GM23338 (cell line): ENCODE measurements around the gene FBXW7. TPM values are rescaled to one million over a fixed set of nuclear protein-coding genes. Genes with fewer than 3 reads are reported as not detected.
A peak's percentile ranks its signal among the peaks of the same experiment; 100 is the strongest.

Experiments
- ATAC-seq: fragments of 200-7000 bp; cut with Tn5 transposase; 3 replicates; pipeline ENCODE4 v1.9.1; 2020
- DNase-seq: peaks from one replicate; pipeline ENCODE4 v3.0.0-alpha.2; 2015; ENCODE audit warnings: low spot score
- H2AFZ ChIP-seq: fragments of 200-600 bp; sonication (generic); 2 replicates; pipeline ENCODE4 v1.8.0; 2016; ENCODE audit warnings: antibody characterized with exemption, mild to moderate bottlenecking, moderate library complexity
- H3F3A ChIP-seq: fragments of 200-600 bp; sonication (generic); replicated peaks from 2 replicates; pipeline ENCODE4 v1.8.0; 2017; ENCODE audit warnings: antibody characterized with exemption, mixed run types, low read depth
- H3K27ac ChIP-seq: fragments of 200-600 bp; sonication (generic); 2 replicates; pipeline ENCODE4 v1.6.1; 2016; ENCODE audit warnings: low read depth
- H3K27me3 ChIP-seq: fragments of 200-600 bp; sonication (generic); 2 replicates; pipeline ENCODE4 v1.8.0; 2016; ENCODE audit warnings: mild to moderate bottlenecking, mixed run types, moderate library complexity; ENCODE audit not compliant: insufficient read depth
- H3K36me3 ChIP-seq: fragments of 200-600 bp; sonication (generic); 2 replicates; pipeline ENCODE4 v1.8.0; 2016; ENCODE audit warnings: mild to moderate bottlenecking; ENCODE audit not compliant: insufficient read depth
- H3K4me1 ChIP-seq: fragments of 200-600 bp; sonication (generic); 2 replicates; pipeline ENCODE4 v1.8.0; 2016; ENCODE audit warnings: mild to moderate bottlenecking, moderate library complexity; ENCODE audit not compliant: insufficient read depth
- H3K4me2 ChIP-seq: fragments of 200-600 bp; sonication (generic); 2 replicates; pipeline ENCODE4 v1.7.1; 2017; ENCODE audit warnings: mixed run types
- H3K4me3 ChIP-seq: fragments of 200-600 bp; sonication (generic); 2 replicates; pipeline ENCODE4 v1.6.1; 2016; ENCODE audit warnings: mixed run types
- H3K79me2 ChIP-seq: fragments of 200-600 bp; sonication (generic); replicated peaks from 2 replicates; pipeline ENCODE4 v1.8.0; 2017; ENCODE audit warnings: mild to moderate bottlenecking; ENCODE audit not compliant: insufficient read depth
- H3K9me2 ChIP-seq: fragments of 200-600 bp; sonication (generic); 2 replicates; pipeline ENCODE4 v1.8.0; 2017; ENCODE audit not compliant: insufficient read depth
- H4K20me1 ChIP-seq: fragments of 200-600 bp; sonication (generic); replicated peaks from 2 replicates; pipeline ENCODE4 v1.8.0; 2017; ENCODE audit warnings: mild to moderate bottlenecking; ENCODE audit not compliant: insufficient read depth
- H3K27ac Mint-ChIP-seq: 2 replicates; pipeline ENCODE4 v1.8.0; 2020; ENCODE audit warnings: inconsistent platforms, mild to moderate bottlenecking, moderate library complexity, mixed read lengths
- H3K27me3 Mint-ChIP-seq: 3 replicates; pipeline ENCODE4 v1.8.0; 2022; ENCODE audit warnings: low read depth, mild to moderate bottlenecking, moderate library complexity, mixed read lengths, inconsistent platforms; ENCODE audit not compliant: insufficient read depth, poor library complexity
- H3K36me3 Mint-ChIP-seq: 3 replicates; pipeline ENCODE4 v1.8.0; 2021; ENCODE audit warnings: low read depth, mild to moderate bottlenecking, inconsistent platforms, moderate library complexity, mixed read lengths
- H3K4me1 Mint-ChIP-seq: 3 replicates; pipeline ENCODE4 v1.8.0; 2020; ENCODE audit warnings: mild to moderate bottlenecking, inconsistent platforms, mixed read lengths
- H3K4me3 Mint-ChIP-seq: 3 replicates; pipeline ENCODE4 v1.8.0; 2021; ENCODE audit warnings: moderate library complexity, mild to moderate bottlenecking, inconsistent platforms, mixed read lengths
- H3K9me3 Mint-ChIP-seq: 3 replicates; pipeline ENCODE4 v1.8.0; 2020; ENCODE audit warnings: moderate library complexity, mild to moderate bottlenecking, inconsistent platforms, mixed read lengths
- CREB1 ChIP-seq: fragments of 250-450 bp; sonication (Bioruptor Pico); IDR thresholded peaks from 2 replicates; pipeline ENCODE4 v1.5.0; 2020; ENCODE audit warnings: low read depth, mild to moderate bottlenecking, moderate library complexity
- JUNB ChIP-seq: IDR thresholded peaks from one replicate; pipeline ENCODE4 v1.6.1; 2016; ENCODE audit warnings: antibody characterized with exemption; ENCODE audit not compliant: unreplicated experiment
- NANOG ChIP-seq: IDR thresholded peaks from 2 replicates; pipeline ENCODE4 v1.6.1; 2016; ENCODE audit warnings: antibody characterized with exemption, borderline replicate concordance
- POLR2AphosphoS5 ChIP-seq: IDR thresholded peaks from 2 replicates; pipeline ENCODE4 v1.6.1; 2016; ENCODE audit warnings: antibody characterized with exemption, low read depth
- STAT1 ChIP-seq: IDR thresholded peaks from one replicate; pipeline ENCODE4 v1.6.1; 2016; ENCODE audit warnings: antibody characterized with exemption; ENCODE audit not compliant: unreplicated experiment
- ZNF114 ChIP-seq: fragments of 250-450 bp; sonication (Bioruptor Pico); IDR thresholded peaks from 2 replicates; pipeline ENCODE4 v1.5.0; 2020; ENCODE audit warnings: mild to moderate bottlenecking, moderate library complexity
- ZNF331 ChIP-seq: fragments of 250-450 bp; sonication (Bioruptor Pico); IDR thresholded peaks from 2 replicates; pipeline ENCODE4 v1.5.0; 2020; ENCODE audit warnings: low read depth, mild to moderate bottlenecking, moderate library complexity
- polyA plus RNA-seq: library from polyadenylated mRNA; unstranded; fragments of >200 nt; fragmentation: Nextera tagmentation; extraction: Ambion mirVana; gene quantifications from 2 replicates; pipeline ENCODE4 v1.2.1, GENCODE V29; 2016
- total RNA-seq: library from RNA; depleted of rRNA; stranded (reverse); fragments of >200 nt; shearing (Covaris generic); gene quantifications from 2 replicates; pipeline ENCODE4 v1.2.3, GENCODE V29; 2014
- TF ChIP-seq, protein P1 (sequence below): IDR thresholded peaks from one replicate; pipeline ENCODE4 v1.6.1; 2018; ENCODE audit warnings: antibody characterized with exemption; ENCODE audit not compliant: unreplicated experiment
- TF ChIP-seq, protein P2 (sequence below), 2 experiments: fragments of 200-600 bp in 1 of 2; sonication (generic) in 1 of 2; conservative IDR thresholded peaks; 2 replicates each; pipeline versions ENCODE4 v1.5.1 to v1.6.1; 2016 to 2017; ENCODE audit warnings: antibody characterized with exemption in 2 of 2, low read depth in 2 of 2, mild to moderate bottlenecking in 2 of 2, moderate library complexity in 1 of 2
- TF ChIP-seq, protein P3 (sequence below): IDR thresholded peaks from 2 replicates; pipeline ENCODE4 v1.6.1; 2016; ENCODE audit warnings: antibody characterized with exemption

FBXW7 gene
- total and polyA plus RNA-seq, 2 experiments from 2014 or later = 25.8 to 34.7 TPM

DNA sequence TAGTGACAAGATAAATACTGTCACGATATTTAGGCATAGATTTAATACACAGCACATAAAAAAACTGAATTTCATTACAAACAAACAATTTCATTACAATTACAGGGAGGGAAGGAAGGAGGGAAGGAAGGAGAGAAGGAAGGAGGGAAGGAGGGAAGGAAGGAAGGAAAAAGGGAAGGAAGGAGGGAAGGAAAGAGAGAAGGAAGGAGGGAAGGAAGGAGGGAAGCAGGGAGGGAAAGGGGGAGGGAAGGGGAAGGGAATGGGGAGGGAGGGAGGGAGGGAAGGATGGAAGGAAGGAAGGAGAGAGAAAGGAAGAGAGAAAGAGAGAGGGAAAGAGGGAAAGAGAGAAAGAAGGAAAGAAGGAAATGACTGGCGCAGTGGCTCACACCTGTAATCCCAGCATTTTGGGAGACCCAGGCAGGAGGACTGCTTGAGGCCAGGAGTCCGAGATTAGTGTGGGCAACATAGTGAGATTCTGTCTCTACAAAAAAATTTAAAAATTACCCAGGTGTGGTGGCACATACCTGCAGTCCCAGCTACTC lies 64.6 kb downstream of the FBXW7 start (continued):
- TF ChIP-seq, protein P1, sequence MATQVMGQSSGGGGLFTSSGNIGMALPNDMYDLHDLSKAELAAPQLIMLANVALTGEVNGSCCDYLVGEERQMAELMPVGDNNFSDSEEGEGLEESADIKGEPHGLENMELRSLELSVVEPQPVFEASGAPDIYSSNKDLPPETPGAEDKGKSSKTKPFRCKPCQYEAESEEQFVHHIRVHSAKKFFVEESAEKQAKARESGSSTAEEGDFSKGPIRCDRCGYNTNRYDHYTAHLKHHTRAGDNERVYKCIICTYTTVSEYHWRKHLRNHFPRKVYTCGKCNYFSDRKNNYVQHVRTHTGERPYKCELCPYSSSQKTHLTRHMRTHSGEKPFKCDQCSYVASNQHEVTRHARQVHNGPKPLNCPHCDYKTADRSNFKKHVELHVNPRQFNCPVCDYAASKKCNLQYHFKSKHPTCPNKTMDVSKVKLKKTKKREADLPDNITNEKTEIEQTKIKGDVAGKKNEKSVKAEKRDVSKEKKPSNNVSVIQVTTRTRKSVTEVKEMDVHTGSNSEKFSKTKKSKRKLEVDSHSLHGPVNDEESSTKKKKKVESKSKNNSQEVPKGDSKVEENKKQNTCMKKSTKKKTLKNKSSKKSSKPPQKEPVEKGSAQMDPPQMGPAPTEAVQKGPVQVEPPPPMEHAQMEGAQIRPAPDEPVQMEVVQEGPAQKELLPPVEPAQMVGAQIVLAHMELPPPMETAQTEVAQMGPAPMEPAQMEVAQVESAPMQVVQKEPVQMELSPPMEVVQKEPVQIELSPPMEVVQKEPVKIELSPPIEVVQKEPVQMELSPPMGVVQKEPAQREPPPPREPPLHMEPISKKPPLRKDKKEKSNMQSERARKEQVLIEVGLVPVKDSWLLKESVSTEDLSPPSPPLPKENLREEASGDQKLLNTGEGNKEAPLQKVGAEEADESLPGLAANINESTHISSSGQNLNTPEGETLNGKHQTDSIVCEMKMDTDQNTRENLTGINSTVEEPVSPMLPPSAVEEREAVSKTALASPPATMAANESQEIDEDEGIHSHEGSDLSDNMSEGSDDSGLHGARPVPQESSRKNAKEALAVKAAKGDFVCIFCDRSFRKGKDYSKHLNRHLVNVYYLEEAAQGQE = no peak
- TF ChIP-seq CREB1 = no peak
- no peak for TF ChIP-seq NANOG
- no peak for TF ChIP-seq POLR2AphosphoS5
- TF ChIP-seq, protein P2, sequence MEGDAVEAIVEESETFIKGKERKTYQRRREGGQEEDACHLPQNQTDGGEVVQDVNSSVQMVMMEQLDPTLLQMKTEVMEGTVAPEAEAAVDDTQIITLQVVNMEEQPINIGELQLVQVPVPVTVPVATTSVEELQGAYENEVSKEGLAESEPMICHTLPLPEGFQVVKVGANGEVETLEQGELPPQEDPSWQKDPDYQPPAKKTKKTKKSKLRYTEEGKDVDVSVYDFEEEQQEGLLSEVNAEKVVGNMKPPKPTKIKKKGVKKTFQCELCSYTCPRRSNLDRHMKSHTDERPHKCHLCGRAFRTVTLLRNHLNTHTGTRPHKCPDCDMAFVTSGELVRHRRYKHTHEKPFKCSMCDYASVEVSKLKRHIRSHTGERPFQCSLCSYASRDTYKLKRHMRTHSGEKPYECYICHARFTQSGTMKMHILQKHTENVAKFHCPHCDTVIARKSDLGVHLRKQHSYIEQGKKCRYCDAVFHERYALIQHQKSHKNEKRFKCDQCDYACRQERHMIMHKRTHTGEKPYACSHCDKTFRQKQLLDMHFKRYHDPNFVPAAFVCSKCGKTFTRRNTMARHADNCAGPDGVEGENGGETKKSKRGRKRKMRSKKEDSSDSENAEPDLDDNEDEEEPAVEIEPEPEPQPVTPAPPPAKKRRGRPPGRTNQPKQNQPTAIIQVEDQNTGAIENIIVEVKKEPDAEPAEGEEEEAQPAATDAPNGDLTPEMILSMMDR (conservative IDR thresholded peaks at IDR 0.05; ENCODE audit: low read depth in 2 of 2) = no peak
- TF ChIP-seq, protein P3, sequence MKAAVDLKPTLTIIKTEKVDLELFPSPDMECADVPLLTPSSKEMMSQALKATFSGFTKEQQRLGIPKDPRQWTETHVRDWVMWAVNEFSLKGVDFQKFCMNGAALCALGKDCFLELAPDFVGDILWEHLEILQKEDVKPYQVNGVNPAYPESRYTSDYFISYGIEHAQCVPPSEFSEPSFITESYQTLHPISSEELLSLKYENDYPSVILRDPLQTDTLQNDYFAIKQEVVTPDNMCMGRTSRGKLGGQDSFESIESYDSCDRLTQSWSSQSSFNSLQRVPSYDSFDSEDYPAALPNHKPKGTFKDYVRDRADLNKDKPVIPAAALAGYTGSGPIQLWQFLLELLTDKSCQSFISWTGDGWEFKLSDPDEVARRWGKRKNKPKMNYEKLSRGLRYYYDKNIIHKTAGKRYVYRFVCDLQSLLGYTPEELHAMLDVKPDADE = no peak
- no peak for TF ChIP-seq ZNF331 (CRISPR knock-in tag)
- no peak for TF ChIP-seq JUNB

DNA sequence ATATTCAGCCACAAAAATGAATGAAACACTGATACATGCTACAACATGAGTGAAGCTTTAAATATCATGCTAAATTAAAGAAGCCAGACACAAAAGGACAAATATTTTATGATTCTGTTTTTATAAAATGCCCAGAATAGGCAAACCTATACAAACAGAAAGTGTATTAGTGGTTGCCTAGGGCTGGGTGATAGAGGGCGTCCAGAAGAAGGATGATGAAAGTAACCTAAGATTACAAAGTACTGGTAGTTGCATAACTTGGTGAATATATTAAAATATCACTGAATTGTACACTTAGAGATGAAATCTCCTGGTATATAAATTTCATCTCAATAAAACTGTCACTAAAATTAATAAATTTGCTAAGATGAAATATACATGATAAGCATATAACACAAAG lies 67.5 kb downstream of the FBXW7 start:
- no peaks in the 10 kb centered on the region for H3K36me3 ChIP-seq
- H4K20me1 ChIP-seq = peaks cover 9% of the 10 kb centered on the region; the same call in 1 of the 2 replicates
- Mint-ChIP-seq H3K4me3 (no peak overlapping the region), H3K27me3 (no peaks in the 10 kb centered on the region), H3K27ac (peak overlapping the region; percentile 74; the same call in 1 of the 2 replicates), H3K9me3 (no peaks in the 10 kb centered on the region), H3K4me1 (peaks cover 13% of the 10 kb centered on the region; the same call in 2 of the 3 replicates), H3K36me3 (no peaks in the 10 kb centered on the region)
- DNase-seq (no peak), ATAC-seq (no peak)
- H3K9me2 ChIP-seq = no peaks in the 10 kb centered on the region
- H3K27ac ChIP-seq = no peak overlapping the region
- H3K4me2 ChIP-seq = no peak overlapping the region
- H3F3A ChIP-seq = no peaks in the 10 kb centered on the region
- 0 out of 2 replicates have a peak, but pooled peaks cover 4% of the 10 kb centered on the region for H3K4me1 ChIP-seq
- no peaks in the 10 kb centered on the region for H3K27me3 ChIP-seq
- no peak overlapping the region for H3K4me3 ChIP-seq
- TF ChIP-seq ZNF114 (CRISPR knock-in tag) = no peak
- TF ChIP-seq, protein P2 (conservative IDR thresholded peaks at IDR 0.05; ENCODE audit: low read depth in 2 of 2) = no peak
- TF ChIP-seq POLR2AphosphoS5 = no peak
- TF ChIP-seq, protein P1 = no peak
- no peak for TF ChIP-seq STAT1
- TF ChIP-seq ZNF331 (CRISPR knock-in tag) = no peak
- no peak overlapping the region for H2AFZ ChIP-seq
- H3K79me2 ChIP-seq = peaks cover 85% of the 10 kb centered on the region
